GM12874 (cell line): Measurements from ENCODE around the gene NPAS2.
A peak's percentile ranks its signal among the peaks of the same experiment; 100 is the strongest.

Experiments used
- TF ChIP-seq, protein P1 (sequence below): IDR thresholded peaks from 2 replicates; pipeline ENCODE4 v1.5.1; 2011; ENCODE audit warnings: low read depth, mild to moderate bottlenecking, control low read depth, low read length, moderate library complexity; ENCODE audit not compliant: insufficient read depth

NPAS2 gene

GRCh38 chr2:101007415-101008345 lies 187.7 kb downstream of the NPAS2 start:
- TF ChIP-seq, protein P1, sequence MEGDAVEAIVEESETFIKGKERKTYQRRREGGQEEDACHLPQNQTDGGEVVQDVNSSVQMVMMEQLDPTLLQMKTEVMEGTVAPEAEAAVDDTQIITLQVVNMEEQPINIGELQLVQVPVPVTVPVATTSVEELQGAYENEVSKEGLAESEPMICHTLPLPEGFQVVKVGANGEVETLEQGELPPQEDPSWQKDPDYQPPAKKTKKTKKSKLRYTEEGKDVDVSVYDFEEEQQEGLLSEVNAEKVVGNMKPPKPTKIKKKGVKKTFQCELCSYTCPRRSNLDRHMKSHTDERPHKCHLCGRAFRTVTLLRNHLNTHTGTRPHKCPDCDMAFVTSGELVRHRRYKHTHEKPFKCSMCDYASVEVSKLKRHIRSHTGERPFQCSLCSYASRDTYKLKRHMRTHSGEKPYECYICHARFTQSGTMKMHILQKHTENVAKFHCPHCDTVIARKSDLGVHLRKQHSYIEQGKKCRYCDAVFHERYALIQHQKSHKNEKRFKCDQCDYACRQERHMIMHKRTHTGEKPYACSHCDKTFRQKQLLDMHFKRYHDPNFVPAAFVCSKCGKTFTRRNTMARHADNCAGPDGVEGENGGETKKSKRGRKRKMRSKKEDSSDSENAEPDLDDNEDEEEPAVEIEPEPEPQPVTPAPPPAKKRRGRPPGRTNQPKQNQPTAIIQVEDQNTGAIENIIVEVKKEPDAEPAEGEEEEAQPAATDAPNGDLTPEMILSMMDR, result no peak

DNA sequence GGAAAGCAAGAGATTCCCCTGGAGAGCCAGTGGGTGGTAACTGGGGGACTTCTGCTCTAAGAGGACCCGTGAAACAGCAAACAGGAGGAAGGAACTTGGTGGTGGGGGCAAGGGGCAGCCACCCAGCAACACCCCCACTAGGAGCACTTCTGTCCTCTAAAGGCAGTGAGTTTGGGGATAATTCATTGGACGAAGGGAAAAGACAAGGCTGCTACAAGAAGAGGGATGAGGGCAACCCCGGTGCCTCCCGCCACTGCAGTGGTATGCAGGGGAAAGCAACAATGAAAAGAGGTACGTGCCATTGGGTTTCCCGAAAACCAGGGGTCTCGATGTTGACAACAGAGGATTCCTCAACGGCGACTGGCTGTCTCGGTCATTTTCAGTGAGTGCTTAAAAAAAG lies 191.2 kb downstream of the NPAS2 start:
- TF ChIP-seq, protein P1, result no peak

GRCh38 chr2:101012054-101012705 lies 192.2 kb downstream of the NPAS2 start:
- TF ChIP-seq, protein P1, result no peak

DNA sequence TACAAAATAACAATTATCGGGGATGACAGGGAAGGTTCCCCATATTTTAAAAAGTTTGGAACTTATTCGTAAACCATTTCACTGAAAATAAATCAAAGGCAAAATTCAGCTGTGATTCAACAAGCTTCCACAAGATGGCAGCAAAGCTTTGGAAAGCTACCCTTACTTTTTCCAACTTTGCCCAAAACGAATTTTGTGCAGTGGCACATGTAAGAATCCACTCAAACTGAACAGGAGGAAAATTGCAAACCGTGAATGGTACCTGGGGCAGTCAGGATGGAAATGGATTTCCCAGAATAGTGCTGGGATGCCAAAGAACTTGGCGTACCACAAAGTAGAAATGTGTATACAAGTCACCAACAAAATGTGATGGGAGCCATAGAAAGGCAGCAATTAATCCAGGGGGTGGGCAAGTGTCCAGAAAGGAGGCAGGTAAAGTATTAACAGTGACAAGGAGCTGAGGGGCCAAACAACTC lies 192.8 kb downstream of the NPAS2 start:
- TF ChIP-seq, protein P1, result peak; percentile 61

DNA sequence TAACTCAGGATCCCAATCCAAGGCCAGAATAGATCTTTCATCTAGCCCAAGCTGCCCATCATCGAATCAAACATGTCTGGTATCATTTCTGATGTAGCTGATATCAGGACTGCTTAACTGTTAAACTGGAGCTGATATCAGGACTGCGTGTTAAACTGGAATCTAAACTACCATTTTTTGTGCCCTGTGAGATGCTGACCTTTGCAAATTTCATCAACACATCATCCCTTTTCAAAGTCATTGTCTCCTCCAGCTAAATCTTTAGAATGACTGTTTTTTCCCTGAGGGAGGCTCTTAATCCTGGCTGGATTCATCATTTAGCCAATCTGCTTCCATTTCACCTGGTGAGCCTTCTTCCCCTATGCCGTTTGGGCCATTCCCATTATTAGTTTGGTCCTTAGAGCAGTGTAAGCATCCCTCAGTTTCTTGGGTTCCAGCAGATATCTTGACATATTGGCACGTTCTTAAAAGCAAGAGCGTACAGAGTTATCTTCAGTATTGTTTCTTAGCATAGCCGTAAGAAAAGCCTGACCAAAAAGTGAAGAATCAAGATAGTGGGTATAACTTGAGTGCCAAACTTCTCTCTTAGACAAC lies 194.4 kb downstream of the NPAS2 start:
- TF ChIP-seq, protein P1, result no peak

DNA sequence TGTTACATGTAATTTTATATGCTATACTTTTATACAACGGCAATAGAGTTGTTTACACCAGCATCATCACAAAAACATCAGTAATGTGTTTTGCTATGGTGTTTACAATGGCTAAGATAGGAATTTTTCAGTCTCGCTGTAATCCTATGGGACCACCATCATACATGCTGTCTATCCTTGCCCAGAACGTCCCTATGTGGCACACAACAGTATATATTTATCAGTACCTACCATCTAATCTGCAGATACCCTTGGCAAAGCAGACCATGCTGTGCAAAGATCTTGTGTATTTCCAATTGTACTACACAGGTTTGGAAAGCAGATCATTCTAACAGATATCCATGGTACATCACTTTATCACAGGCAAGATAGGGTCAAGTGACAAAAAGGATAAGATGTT lies 197.4 kb downstream of the NPAS2 start:
- TF ChIP-seq, protein P1, result no peak

DNA sequence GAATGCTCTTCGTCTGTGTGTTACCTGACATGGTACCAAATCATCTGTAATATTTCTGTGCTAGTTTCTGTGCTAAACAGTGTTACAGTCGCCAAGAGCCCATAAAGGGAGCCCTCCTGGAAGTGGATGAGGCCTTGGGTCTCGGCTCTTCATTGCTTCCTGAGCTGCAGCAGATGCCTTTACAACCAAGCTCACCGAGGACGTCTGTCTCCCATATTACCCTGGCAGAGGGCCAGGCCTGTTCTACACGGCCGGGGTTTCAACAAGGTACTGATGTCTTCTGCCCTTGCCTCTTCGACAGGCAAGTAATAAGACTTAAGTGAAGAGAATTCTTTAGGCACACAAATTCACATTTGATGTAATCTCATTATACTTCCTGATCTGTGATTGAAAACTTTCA lies 199.0 kb downstream of the NPAS2 start:
- TF ChIP-seq, protein P1, result no peak
